NOMO-1 treated with dmso at 0.1 percent for 144 hours (cell line): Measurements from ENCODE around the gene PLXNA2.

Source experiments
- DNase-seq: peaks from one replicate; lab custom pipeline; 2025; ENCODE audit not compliant: unreplicated experiment; lab: John Stamatoyannopoulos, UW

The PLXNA2 gene

GRCh38 chr1:208166340-208167138, 77.6 kb downstream of the PLXNA2 start:
- DNase-seq = no peak

- no peak for DNase-seq
Measured at GRCh38 chr1:208165659-208166058, 78.5 kb downstream of the PLXNA2 start.

- DNase-seq = no peak
Measured at GRCh38 chr1:208164609-208165008, 79.6 kb downstream of the PLXNA2 start.

GRCh38 chr1:208163539-208163938, 80.6 kb downstream of the PLXNA2 start:
- no peak for DNase-seq

- no peak for DNase-seq
Measured at GRCh38 chr1:208162903-208163302, 81.3 kb downstream of the PLXNA2 start.

- DNase-seq = no peak
Measured at GRCh38 chr1:208161656-208162375, 82.4 kb downstream of the PLXNA2 start.

- DNase-seq = no peak
Measured at GRCh38 chr1:208161005-208161404, 83.2 kb downstream of the PLXNA2 start.

GRCh38 chr1:208160259-208160819, 83.8 kb downstream of the PLXNA2 start:
- no peak for DNase-seq

GRCh38 chr1:208159555-208160258, 84.5 kb downstream of the PLXNA2 start:
- DNase-seq = no peak

GRCh38 chr1:208158640-208159554, 85.3 kb downstream of the PLXNA2 start:
- DNase-seq = peak; percentile 4

GRCh38 chr1:208157769-208158168, 86.4 kb downstream of the PLXNA2 start:
- no peak for DNase-seq

GRCh38 chr1:208156741-208157140, 87.4 kb downstream of the PLXNA2 start:
- DNase-seq = no peak

GRCh38 chr1:208156310-208156709, 87.9 kb downstream of the PLXNA2 start:
- no peak for DNase-seq

- no peak for DNase-seq
Measured at GRCh38 chr1:208154679-208155642, 89.2 kb downstream of the PLXNA2 start.

GRCh38 chr1:208154040-208154439, 90.1 kb downstream of the PLXNA2 start:
- DNase-seq = no peak

- DNase-seq = no peak
Measured at GRCh38 chr1:208153386-208153785, 90.8 kb downstream of the PLXNA2 start.

GRCh38 chr1:208151728-208152598, 92.2 kb downstream of the PLXNA2 start:
- DNase-seq = no peak

GRCh38 chr1:208150833-208151458, 93.2 kb downstream of the PLXNA2 start:
- no peak for DNase-seq
